CD14-positive monocyte (primary cell): ENCODE data around the gene LARP1B. TPM values are rescaled to one million over a fixed set of nuclear protein-coding genes. Genes with fewer than 3 reads are reported as not detected.
A peak's percentile ranks its signal among the peaks of the same experiment; 100 is the strongest.

Source experiments
- DNase-seq, 3 donors: peaks; one replicate each; pipeline ENCODE4 v3.0.0-alpha.2; 2011 to 2022
- H2AFZ ChIP-seq: 2 replicates; pipeline ENCODE4 v1.6.0; 2012; ENCODE audit warnings: mild to moderate bottlenecking, low read depth, low read length, inconsistent platforms; ENCODE audit not compliant: insufficient read depth, poor library complexity, severe bottlenecking
- H3K27ac ChIP-seq, 2 donors: 1 replicate in 1 of 2; 2 replicates in 1 of 2; pipeline ENCODE4 v1.5.1; 2012 to 2013; ENCODE audit warnings: low read length in 2 of 2, control low read depth in 1 of 2, inconsistent platforms in 1 of 2, low read depth in 1 of 2, mild to moderate bottlenecking in 1 of 2
- H3K27me3 ChIP-seq, 2 donors: one replicate each; pipeline versions ENCODE4 v1.6.0 to v1.6.1; 2011 to 2013; ENCODE audit warnings: low read length in 2 of 2; ENCODE audit not compliant: control insufficient read depth in 2 of 2, insufficient read depth in 2 of 2
- H3K36me3 ChIP-seq, 2 donors: replicated peaks in 1 of 2; 1 replicate in 1 of 2; 2 replicates in 1 of 2; pipeline versions ENCODE4 v1.5.1 to v1.6.1; 2012 to 2013; ENCODE audit warnings: low read length in 2 of 2, control low read depth in 1 of 2, inconsistent platforms in 1 of 2, mild to moderate bottlenecking in 1 of 2; ENCODE audit not compliant: insufficient read depth in 2 of 2, control insufficient read depth in 1 of 2
- H3K4me1 ChIP-seq, 2 donors: 1 replicate in 1 of 2; 2 replicates in 1 of 2; pipeline versions ENCODE4 v1.5.1 to v1.6.1; 2012 to 2013; ENCODE audit warnings: low read length in 2 of 2, control low read depth in 1 of 2, inconsistent platforms in 1 of 2, mild to moderate bottlenecking in 1 of 2, moderate library complexity in 1 of 2; ENCODE audit not compliant: insufficient read depth in 2 of 2, control insufficient read depth in 1 of 2
- H3K4me2 ChIP-seq: replicated peaks from 2 replicates; pipeline ENCODE3; 2012; ENCODE audit warnings: low read length, moderate library complexity, mild to moderate bottlenecking; ENCODE audit not compliant: poor library complexity, severe bottlenecking; ENCODE audit errors: extremely low read depth
- H3K4me3 ChIP-seq, 3 experiments: fragments of 200-600 bp in 1 of 3; sonication (generic) in 1 of 3; replicated peaks in 1 of 3; 1 replicate in 2 of 3; 2 replicates in 1 of 3; pipeline ENCODE4 v1.5.1; 2011 to 2013; ENCODE audit warnings: low read length in 3 of 3, mild to moderate bottlenecking in 3 of 3, control low read depth in 2 of 3, low read depth in 2 of 3, inconsistent platforms in 1 of 3, moderate library complexity in 1 of 3
- H3K79me2 ChIP-seq: 2 replicates; pipeline ENCODE4 v1.6.0; 2012; ENCODE audit warnings: mild to moderate bottlenecking, control low read depth, inconsistent platforms, low read length, moderate library complexity; ENCODE audit not compliant: insufficient read depth
- H3K9ac ChIP-seq: 2 replicates; pipeline ENCODE4 v1.6.0; 2017; ENCODE audit warnings: low read length, mild to moderate bottlenecking; ENCODE audit not compliant: insufficient read depth, poor library complexity, severe bottlenecking
- H3K9me3 ChIP-seq, 2 donors: replicated peaks in 1 of 2; 1 replicate in 1 of 2; 2 replicates in 1 of 2; pipeline versions ENCODE4 v1.5.1 to v1.6.1; 2012 to 2013; ENCODE audit warnings: low read length in 2 of 2, control low read depth in 1 of 2; ENCODE audit not compliant: control insufficient read depth in 1 of 2, insufficient read depth in 1 of 2
- H4K20me1 ChIP-seq: 2 replicates; pipeline ENCODE4 v1.6.0; 2012; ENCODE audit warnings: mild to moderate bottlenecking, low read length, control low read depth, moderate library complexity; ENCODE audit not compliant: insufficient read depth
- H3K27ac Mint-ChIP-seq, 7 donors: one replicate each; pipeline ENCODE4 v1.8.0; 2020; ENCODE audit warnings: mild to moderate bottlenecking in 7 of 7, mixed read lengths in 7 of 7, moderate library complexity in 6 of 7, inconsistent platforms in 2 of 7
- H3K27me3 Mint-ChIP-seq, 3 donors: one replicate each; pipeline ENCODE4 v1.8.0; 2021 to 2022; ENCODE audit warnings: low read depth in 3 of 3, mild to moderate bottlenecking in 3 of 3, mixed read lengths in 3 of 3, moderate library complexity in 3 of 3, inconsistent platforms in 1 of 3
- H3K36me3 Mint-ChIP-seq, 2 donors: one replicate each; pipeline ENCODE4 v1.8.0; 2020; ENCODE audit warnings: mixed read lengths in 2 of 2, inconsistent platforms in 1 of 2, mild to moderate bottlenecking in 1 of 2
- H3K4me1 Mint-ChIP-seq: one replicate; pipeline ENCODE4 v1.8.0; 2020; ENCODE audit warnings: mild to moderate bottlenecking, mixed read lengths
- H3K4me3 Mint-ChIP-seq, 2 donors: one replicate each; pipeline ENCODE4 v1.8.0; 2020; ENCODE audit warnings: mild to moderate bottlenecking in 2 of 2, mixed read lengths in 2 of 2, moderate library complexity in 1 of 2
- H3K9me3 Mint-ChIP-seq, 7 donors: one replicate each; pipeline ENCODE4 v1.8.0; 2020 to 2022; ENCODE audit warnings: mixed read lengths in 7 of 7, mild to moderate bottlenecking in 6 of 7, moderate library complexity in 6 of 7, inconsistent platforms in 2 of 7
- WGBS: methylation state at CpG from one replicate; pipeline ENCODE4 v1.1.5; 2013; ENCODE audit warnings: missing lambda C conversion rate; ENCODE audit not compliant: insufficient coverage; 5-methylcytosine and 5-hydroxymethylcytosine counted together
- intact Hi-C, 2 donors: fragments of 100-400 bp; cut with micrococcal nuclease; formaldehyde crosslinking; loops; one replicate each; pipeline versions ENCODE4 v1.15.0 to v1.15.1; 2023
- polyA plus RNA-seq, 3 donors: library from polyadenylated mRNA; depleted of rRNA in 1 of 3; unstranded in 2 of 3; stranded (reverse) in 1 of 3; fragments of 300-500 nt in 2 of 3; fragments of >200 nt in 1 of 3; fragmentation: Illumina TruSeq in 2 of 3; gene quantifications; 1 replicate in 2 of 3; 2 replicates in 1 of 3; pipeline ENCODE4 v1.2.3, GENCODE V29; 2012 to 2021
- TF ChIP-seq, protein P1 (sequence below): fragments of 200-600 bp; IDR thresholded peaks from one replicate; pipeline ENCODE4 v1.8.0; 2022; ENCODE audit warnings: antibody characterized with exemption, mild to moderate bottlenecking

LARP1B gene
- polyA plus RNA-seq, 3 donors: 3.0 to 5.7 (median 3.7) TPM

DNA sequence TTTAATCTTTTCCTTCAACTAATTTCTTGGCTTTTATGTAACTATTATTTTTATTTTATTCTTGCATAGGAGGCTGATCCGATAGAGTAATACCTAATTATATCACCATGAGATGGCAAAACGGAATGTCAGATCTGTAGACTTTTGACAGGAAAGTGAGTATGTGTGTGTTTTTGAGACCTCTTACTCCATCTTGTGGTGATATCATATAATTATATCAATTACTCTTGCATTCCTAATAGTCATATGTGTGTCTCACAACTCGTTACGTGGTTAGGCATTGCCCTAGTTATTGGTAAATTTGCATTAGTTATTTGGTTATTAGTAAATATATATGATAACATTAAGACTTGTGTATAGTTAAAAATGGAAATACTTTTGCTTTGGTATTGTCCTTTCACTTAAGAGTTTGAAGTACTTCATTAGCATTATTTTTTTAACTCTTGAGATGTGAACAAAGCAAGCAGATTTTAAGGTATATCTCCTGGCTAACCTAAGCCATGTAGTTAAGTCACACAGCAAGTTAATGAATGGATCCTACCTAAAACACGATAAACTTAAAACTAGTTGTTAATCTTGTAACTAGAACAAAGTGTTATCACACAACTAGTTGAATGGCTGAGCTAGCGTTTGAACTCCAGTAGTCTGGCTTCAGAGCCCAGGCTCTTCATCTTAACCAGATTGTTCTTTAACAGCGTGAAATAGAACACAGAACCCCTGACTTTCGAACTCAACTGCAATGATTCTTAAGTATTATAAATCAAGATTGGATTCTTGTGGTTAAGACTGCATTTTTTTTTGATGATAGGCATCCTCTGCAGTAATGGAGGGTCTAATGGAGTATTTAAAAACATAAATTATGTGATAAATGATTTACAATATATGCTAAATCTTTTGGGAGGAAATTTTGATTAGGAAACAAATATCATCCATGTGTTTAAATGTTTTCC is 159.4 kb downstream of the LARP1B start:
- Histone ChIP-seq H3K9me3 (no peaks in the 10 kb centered on the region), H3K27me3 (no peaks in the 10 kb centered on the region), H3K36me3 (no peaks in the 10 kb centered on the region), H3K4me3 (no peak overlapping the region), H3K4me2 (no peak overlapping the region), H3K79me2 (no peaks in the 10 kb centered on the region), H4K20me1 (no peaks in the 10 kb centered on the region), H2AFZ (no peak overlapping the region), H3K4me1 (no peaks in the 10 kb centered on the region), H3K9ac (no peak overlapping the region), H3K27ac (no peak overlapping the region)
- Mint-ChIP-seq H3K27me3 (no peaks in the 10 kb centered on the region), H3K36me3 (peaks cover 0 to 2% of the 10 kb centered on the region in 2 donors), H3K27ac (no peak overlapping the region), H3K4me3 (no peak overlapping the region), H3K9me3 (peaks cover 0 to 2% (median 0%) of the 10 kb centered on the region in 7 donors), H3K4me1 (peaks cover 2% of the 10 kb centered on the region)
- DNase-seq: no peak
- TF ChIP-seq, protein P1, sequence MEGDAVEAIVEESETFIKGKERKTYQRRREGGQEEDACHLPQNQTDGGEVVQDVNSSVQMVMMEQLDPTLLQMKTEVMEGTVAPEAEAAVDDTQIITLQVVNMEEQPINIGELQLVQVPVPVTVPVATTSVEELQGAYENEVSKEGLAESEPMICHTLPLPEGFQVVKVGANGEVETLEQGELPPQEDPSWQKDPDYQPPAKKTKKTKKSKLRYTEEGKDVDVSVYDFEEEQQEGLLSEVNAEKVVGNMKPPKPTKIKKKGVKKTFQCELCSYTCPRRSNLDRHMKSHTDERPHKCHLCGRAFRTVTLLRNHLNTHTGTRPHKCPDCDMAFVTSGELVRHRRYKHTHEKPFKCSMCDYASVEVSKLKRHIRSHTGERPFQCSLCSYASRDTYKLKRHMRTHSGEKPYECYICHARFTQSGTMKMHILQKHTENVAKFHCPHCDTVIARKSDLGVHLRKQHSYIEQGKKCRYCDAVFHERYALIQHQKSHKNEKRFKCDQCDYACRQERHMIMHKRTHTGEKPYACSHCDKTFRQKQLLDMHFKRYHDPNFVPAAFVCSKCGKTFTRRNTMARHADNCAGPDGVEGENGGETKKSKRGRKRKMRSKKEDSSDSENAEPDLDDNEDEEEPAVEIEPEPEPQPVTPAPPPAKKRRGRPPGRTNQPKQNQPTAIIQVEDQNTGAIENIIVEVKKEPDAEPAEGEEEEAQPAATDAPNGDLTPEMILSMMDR: peak; percentile 41
- intact Hi-C loops: no loop called here
- 100% methylated on average over 1 of the region's 8 CpGs for WGBS

DNA sequence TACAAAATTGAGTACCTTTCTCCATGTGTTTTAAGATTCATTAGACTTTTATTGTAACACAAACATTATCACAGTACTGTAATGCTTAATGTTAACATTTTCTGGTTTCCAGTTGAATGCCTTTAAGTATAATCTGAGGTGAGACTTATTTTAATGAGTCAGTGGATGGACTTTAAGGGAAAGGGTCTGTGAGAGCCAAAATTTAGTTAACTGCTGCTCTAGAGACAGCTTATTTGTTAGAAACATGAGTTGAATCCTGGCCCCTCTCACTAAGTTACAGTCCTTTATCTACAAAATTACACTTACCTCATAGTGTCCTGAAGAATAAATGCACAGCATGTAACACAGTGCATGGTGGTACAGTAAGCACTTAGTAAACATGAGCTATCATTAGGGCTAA is 160.5 kb downstream of the LARP1B start:
- Histone ChIP-seq H3K9me3 (no peaks in the 10 kb centered on the region), H3K79me2 (no peaks in the 10 kb centered on the region), H3K4me1 (no peaks in the 10 kb centered on the region), H3K27me3 (no peaks in the 10 kb centered on the region), H3K27ac (no peak overlapping the region), H3K4me2 (no peak overlapping the region), H3K9ac (no peak overlapping the region), H2AFZ (no peak overlapping the region), H3K4me3 (no peak overlapping the region), H4K20me1 (no peaks in the 10 kb centered on the region), H3K36me3 (no peaks in the 10 kb centered on the region)
- H3K4me3 Mint-ChIP-seq: no peak overlapping the region
- no peak overlapping the region for H3K27ac Mint-ChIP-seq
- intact Hi-C loops: no loop called here
- no peak for DNase-seq
- H3K36me3 Mint-ChIP-seq: peaks cover 0 to 2% of the 10 kb centered on the region in 2 donors
- H3K27me3 Mint-ChIP-seq: no peaks in the 10 kb centered on the region
- TF ChIP-seq, protein P1: no peak
- no peaks in the 10 kb centered on the region for H3K9me3 Mint-ChIP-seq
- peaks cover 2% of the 10 kb centered on the region for H3K4me1 Mint-ChIP-seq
